ACHN (cell line): ENCODE measurements around the gene MSI2.

Source experiments
- DNase-seq: peaks from one replicate; pipeline ENCODE4 v3.0.0-alpha.2; 2015
- in situ Hi-C: cut with HindIII; loops from 2 replicates; pipeline ENCODE4 v1.10.0; 2017; ENCODE audit warnings: low sequenced_read_pairs, low pct_ligation_motif_present, low pct_unique_long_range_greater_than_20kb

Gene MSI2

GRCh38 chr17:57264250-57264649 is 7.9 kb downstream of the MSI2 start:
- no peak for DNase-seq
- in situ Hi-C loops = no loop called here

- in situ Hi-C loops = no loop called here
- no peak for DNase-seq
Observed at GRCh38 chr17:57264776-57265175, 8.5 kb downstream of the MSI2 start.

DNA sequence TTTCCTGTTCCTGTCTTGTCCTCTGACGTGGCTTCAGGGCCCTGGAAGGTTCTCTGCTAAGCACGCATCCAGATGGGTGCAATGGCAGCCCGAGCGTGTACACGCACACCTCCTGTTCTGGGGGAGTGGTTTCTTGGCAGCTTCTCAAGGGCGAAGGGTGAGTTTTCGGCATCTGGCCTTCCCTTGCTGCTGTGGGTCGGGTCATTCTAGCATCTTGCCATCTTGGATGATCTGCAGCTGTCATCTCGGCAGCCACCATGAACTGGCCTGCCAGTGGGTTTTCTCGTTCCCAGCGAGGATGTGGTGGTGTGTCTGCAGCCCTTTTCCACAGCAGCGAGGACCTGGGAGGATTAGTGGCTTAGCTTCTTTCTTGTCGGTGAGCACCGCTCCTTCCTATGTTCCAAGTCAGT is 10.6 kb downstream of the MSI2 start:
- in situ Hi-C loops = no loop called here
- DNase-seq = no peak

GRCh38 chr17:57268181-57268580 is 11.9 kb downstream of the MSI2 start:
- DNase-seq = no peak
- in situ Hi-C loops = no loop called here

DNA sequence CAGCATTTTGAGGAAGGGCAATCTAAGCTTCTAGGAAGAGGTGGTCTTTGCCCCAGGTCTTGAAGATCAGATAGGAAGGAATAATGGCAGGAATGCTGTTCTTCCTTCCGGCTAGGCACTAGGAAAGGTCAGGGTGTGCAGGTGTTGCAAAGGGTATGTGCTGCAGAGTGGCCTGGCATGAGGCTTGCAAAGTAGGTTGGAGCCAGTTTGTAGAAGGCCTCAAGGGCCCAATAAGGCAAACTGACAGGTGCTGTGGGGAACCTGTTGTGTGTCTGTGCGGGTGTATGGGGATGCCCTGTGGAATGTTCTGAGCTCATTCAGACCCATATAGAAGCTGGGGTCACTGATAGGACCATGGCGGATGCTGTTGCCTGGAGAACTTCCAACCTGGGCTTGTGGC is 12.7 kb downstream of the MSI2 start:
- in situ Hi-C loops = no loop called here
- no peak for DNase-seq

GRCh38 chr17:57269598-57270255 is 13.4 kb downstream of the MSI2 start:
- DNase-seq = no peak
- in situ Hi-C loops = no loop called here

GRCh38 chr17:57270801-57271245 is 14.5 kb downstream of the MSI2 start:
- in situ Hi-C loops = no loop called here
- DNase-seq = no peak

- DNase-seq = no peak
- in situ Hi-C loops = no loop called here
Observed at GRCh38 chr17:57271821-57272220, 15.5 kb downstream of the MSI2 start.

- in situ Hi-C loops = no loop called here
- DNase-seq = no peak
Observed at GRCh38 chr17:57273490-57273889, 17.2 kb downstream of the MSI2 start.

DNA sequence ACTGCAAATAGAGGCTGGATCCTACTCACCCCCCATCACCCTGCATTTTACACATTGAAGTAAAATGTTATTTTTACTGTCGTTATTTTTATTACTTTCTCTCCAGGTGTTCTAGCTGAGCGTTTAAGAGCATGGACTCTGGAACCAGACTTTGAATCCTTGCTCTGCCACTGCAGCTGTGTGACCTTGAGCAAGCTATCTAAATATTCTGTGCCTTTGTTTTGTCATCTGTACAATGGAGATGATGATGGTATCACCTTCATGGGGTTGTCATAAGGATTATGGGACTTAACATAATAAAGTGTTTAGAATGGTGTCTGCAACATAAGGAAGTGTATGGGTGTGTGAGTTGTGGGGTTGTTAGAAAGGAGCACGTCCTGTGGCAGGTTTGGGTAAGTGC is 17.8 kb downstream of the MSI2 start:
- in situ Hi-C loops = no loop called here
- no peak for DNase-seq

DNA sequence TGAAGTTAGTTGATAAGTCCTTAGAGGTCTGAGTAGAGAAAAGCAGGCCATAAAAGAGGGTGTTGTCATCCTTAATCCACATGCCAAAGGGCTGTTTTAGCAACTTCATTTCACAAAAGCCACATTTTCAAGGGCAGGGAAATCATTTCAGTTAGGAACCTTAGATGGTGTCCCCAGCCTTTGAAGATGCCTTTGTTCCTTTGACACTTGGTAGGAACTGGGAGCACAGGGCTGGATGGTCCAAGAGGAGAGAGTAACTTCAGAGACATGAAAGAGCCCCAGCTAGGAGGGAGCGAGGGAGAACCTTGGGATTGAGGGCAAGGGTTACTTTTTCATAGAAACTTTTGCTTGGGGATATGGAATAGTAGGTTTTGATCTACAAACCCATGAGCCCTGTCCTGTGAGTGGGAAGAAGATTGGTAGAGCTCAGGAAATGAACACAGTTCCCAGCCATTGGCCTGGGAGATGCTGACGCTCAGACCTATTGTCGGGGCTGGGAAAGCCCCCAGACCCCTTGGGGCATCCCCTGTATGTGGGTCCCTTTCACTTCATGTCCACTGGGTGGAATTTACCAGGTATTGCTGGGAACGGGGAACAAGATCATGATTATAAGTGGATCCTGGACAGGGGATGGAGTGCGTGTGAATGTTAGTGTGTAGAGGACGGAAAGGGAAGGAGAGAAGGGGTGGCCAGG is 18.9 kb downstream of the MSI2 start:
- in situ Hi-C loops = no loop called here
- DNase-seq = no peak

GRCh38 chr17:57276621-57277020 is 20.3 kb downstream of the MSI2 start:
- in situ Hi-C loops = no loop called here

GRCh38 chr17:57277923-57278604 is 21.7 kb downstream of the MSI2 start:
- DNase-seq = no peak
- in situ Hi-C loops = no loop called here

More at GRCh38 chr17:57276621-57277020, 20.3 kb downstream of the MSI2 start:
- no peak for DNase-seq

DNA sequence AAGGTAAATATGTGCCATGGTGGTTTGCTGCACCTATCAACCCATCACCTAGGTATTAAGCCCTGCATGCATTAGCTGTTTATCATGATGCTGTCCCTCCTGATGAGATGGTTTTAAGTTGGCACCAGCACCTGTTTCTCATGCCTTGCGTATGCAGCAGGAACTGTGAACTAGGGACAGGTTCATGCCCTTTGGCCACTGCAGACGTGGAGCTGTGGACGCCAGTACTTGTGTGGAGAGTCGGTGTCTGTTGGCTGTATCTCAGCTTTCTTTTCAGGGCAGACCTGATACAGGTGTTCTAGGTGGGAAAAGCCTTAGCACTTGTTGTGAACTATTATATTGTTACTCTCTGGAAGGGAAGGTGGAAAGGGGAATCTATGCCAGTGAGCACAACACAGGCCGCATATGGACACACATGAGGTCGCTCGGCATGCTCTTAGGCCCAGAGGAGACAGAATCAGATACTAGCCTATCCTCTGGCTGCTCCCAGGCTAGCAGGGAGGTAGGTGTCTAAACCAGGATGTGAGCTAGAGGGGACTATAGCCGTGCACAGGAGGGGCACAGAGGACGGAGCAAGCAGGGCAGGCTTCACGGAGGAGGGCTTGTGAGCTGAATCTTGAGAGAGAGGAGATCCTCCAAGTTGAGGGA is 22.5 kb downstream of the MSI2 start:
- in situ Hi-C loops = no loop called here

GRCh38 chr17:57279432-57279831 is 23.1 kb downstream of the MSI2 start:
- DNase-seq = no peak
- in situ Hi-C loops = no loop called here

More for the DNA sequence above, 22.5 kb downstream of the MSI2 start:
- no peak for DNase-seq

- DNase-seq = no peak
- in situ Hi-C loops = no loop called here
Observed at GRCh38 chr17:57281887-57282286, 25.6 kb downstream of the MSI2 start.

DNA sequence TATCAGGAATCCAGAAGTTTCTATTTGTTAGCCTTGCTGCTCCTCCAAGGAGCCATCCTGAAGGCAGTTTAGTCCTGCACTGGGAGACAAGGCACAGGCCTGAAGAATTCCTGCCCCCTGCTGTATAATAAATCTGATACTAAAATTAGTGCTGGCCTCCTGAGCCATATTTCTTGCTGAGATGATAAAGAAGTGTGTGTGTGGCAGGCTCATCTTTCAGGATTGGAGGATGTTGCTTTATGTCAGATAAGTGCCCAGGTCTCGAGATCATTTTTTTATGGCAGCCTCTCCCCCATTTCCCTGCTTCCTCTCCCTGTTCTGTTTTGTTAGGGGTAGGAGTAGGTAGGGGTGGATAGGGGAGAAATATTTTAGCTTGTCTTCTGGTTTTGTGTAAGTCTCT is 26.0 kb downstream of the MSI2 start:
- in situ Hi-C loops = no loop called here
- DNase-seq = no peak

GRCh38 chr17:57283203-57283971 is 27.1 kb downstream of the MSI2 start:
- no peak for DNase-seq
- in situ Hi-C loops = no loop called here

GRCh38 chr17:57284583-57284982 is 28.3 kb downstream of the MSI2 start:
- in situ Hi-C loops = no loop called here
- DNase-seq = no peak
